Stimulated activated CD8-positive, alpha-beta memory T cell treated with anti-CD3 and anti-CD28 coated beads, Interleukin-15, amount 100 ng/mL, for 48 hours (primary cell): ENCODE data around the gene ITGB1BP1.

ENCODE experiments used
- DNase-seq, 2 donors: peaks; one replicate each; pipeline ENCODE4 v3.0.0-alpha.2; 2020; ENCODE audit warnings: low read depth in 2 of 2

Gene ITGB1BP1

DNA sequence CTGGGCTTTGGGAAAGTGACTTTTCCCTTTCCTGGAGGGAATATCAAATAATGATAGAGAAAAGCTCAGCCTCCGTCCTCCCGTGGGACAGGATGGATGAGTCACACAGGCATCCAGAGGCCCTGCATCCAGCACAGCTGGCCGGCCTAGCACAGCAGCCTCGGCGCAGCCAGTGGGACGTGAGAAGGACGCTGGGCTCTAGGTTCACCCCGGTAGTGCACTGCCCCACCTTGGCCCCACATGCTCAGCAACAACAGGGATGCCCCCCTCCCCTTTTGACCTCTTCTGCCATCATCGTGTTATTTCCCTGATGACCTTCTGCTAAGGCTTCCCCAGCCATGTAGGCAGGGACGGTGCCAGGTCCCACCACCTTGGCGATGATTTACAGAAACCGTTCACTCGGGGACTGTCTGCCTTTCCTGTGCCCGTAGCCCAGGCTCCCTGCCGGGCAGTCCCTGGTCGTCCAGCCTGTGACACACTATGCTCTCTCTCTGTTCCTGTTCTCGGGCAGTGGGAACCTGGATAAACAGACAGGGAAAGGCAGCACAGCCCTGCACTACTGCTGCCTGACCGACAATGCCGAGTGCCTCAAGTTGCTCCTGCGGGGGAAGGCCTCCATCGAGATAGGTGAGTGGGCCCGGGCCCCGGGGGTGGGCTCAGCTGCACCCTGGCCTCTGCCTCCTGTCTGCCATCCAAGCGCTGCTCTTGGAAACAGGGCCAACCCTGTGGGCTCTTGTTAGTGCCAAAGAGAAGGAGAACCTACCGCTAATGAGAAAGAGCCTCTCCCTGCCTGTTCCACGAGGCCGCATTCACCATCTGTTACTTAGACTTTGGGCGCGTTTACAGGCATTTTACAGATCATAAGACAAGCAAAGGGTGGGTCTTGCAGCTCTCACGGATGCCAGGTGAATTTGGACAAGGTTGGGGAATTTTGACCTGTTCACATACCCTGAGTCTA, 44.6 kb downstream of the ITGB1BP1 start:
- DNase-seq: no peak

DNA sequence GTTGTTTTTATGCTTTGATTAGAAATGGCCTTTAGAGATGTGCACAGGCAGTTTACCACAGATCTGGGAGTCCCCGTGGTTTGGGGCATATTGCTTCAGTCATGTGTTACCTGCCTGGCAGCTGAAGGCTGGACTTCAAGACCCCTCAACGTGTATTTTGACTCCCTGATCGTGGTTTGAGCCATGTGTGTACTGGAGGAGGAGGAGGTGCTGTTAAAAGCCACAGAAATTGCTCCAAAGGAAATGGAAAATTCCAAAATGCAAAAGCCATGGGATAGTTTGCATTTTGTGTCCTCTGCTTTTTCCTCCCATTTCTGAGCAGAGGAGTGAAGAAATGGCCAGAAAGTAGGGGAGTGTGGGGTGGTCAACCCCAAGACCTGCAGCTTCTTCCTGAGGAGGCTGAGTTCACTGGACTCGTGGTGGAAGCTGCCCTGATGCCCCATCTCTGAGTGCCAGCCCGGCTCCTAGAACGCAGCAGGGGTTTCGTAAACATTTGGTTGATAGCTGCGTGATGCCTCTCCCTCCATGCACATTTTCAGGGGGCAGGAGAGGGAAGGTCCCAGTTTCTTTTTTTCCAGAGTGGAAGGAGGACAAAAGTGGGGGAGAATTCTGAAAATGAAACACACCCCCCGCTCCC, 45.7 kb downstream of the ITGB1BP1 start:
- no peak for DNase-seq

DNA sequence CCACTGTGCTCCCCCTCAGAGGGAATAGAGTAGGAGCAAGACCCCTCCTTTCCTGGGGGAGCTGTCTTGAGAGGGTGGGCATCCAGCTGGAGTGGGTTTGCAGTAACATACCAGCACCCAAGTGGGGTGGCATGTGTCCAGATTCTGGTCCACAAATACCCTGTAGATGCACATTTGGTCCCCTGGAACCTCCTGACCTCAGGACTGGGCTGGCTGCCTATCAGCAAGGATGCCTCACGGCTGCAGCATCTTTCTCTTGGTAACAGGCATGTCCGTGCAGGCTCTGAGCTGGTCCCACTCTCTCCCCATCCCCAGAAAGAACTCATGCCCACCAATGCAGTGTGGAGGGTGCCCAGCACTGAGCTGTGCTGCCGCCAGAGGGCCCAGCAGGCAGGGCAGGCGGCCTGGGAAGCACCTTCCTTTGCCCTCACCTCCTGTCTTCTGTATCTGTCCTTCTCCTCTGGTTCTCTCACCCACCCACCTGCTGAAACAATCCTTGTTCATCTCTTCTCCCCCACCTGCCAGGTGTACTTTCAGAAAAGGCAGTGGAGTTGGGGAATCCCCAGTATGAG, 47.4 kb downstream of the ITGB1BP1 start:
- no peak for DNase-seq

DNA sequence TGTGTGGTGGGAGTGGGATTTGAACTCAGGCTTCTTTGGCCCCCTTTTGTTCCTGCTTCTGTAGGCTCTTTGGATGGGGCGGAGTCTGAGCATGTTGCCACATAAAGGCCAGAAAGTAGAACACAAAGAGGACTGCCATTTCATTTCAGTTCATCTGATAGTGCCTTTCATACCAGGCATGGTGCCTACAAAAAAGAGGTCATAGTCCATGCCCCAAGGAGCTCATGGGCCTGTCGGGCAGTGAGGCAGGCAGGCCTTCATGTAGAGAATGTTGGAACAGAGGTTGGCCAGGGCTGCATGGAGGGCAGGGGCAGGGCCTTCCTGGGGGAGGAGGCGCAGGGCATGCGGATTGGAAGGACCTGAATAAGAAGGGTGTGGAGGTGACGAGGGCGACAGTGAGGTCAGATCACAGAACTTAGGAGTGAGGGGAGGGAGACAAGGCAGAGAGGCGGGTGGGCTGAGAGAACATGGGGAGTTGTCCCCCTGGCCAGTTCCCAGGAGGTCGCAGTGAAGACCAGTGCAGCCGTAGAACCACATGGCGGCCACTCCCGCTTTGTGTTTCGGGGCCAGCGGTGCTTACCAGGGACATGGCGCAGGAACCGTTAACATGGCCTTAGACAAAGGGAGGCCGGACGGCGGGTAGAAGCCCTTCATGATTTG, 49.1 kb downstream of the ITGB1BP1 start:
- DNase-seq: no peak

DNA sequence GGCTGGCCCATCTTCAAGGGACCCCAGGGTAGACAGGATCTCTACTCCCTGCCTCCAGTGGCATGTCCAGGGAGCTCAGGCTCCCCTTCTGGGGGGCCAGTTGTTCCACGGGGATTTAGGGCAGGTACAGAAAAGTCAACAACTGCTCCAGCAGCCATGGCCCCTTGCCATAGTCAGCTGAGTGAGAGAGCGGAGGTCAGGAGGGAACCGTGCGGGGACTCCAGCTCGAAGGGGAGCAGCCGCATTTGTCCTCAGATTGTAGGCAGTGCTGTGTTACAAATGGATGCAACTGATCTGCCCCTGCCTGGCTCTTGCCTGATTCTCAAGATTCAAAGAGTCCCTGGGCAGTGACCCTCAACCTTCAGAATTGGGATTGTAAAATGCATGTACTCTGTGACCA, 49.9 kb downstream of the ITGB1BP1 start:
- DNase-seq: no peak

DNA sequence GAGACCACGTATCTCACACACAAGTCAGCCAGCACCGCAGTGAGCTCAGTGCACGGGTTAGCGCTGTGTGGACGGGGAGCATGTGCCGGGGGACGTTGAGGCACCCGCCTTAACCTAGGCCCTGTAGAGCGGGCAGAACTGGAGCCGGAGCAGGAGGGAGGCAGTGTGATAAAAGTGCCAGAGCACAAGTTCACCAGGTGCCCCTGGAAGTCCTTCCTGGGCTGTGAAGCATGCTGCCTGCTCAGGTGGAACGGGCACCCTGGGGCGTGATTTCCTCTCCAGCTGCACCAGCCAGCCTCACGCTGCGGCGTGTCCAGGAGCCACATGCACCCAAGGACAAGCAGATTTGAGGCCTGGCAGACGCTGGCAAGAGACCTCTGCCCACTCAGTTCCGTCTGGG, 50.3 kb downstream of the ITGB1BP1 start:
- no peak for DNase-seq

DNA sequence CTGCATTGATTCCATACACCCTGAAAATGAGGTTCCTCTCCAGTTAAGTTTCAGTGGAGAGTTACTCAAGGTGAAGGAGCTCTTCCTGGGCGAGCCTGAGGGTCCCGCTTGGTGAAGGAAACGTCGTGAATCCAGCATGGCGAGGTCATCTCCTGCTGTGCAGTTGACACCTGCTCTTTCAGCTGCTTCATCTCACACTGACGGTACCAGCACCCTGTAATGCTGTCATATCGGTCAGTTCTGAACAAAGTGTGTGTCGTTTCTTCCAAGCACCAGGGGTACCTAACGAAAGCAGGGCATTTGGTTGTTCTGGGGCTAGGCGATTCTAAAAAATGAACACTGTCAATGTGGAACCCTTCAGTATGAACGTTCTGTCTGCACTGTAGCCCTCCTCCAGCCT, 52.6 kb downstream of the ITGB1BP1 start:
- peak in 1 of 2 donors; percentile 28 for DNase-seq

DNA sequence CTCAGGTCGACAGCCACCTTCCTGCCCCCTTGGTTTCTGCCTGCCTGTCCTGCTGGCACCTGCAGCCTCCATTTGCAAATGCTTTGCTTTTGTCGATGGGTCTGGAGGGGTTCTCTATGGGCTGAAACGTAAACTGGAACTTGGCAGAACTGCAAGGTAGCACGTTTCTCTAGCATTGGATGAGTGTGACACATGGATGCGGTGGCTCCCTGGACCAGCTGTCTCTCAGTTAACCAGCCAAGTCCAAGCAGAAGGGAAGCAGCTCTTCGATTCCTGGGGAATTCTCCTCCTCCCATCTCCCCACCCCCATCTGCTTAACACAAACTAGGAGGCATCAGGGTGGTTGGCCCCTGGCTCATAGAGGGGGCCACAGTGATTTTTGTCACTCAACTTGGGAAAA, 57.3 kb downstream of the ITGB1BP1 start:
- no peak for DNase-seq

DNA sequence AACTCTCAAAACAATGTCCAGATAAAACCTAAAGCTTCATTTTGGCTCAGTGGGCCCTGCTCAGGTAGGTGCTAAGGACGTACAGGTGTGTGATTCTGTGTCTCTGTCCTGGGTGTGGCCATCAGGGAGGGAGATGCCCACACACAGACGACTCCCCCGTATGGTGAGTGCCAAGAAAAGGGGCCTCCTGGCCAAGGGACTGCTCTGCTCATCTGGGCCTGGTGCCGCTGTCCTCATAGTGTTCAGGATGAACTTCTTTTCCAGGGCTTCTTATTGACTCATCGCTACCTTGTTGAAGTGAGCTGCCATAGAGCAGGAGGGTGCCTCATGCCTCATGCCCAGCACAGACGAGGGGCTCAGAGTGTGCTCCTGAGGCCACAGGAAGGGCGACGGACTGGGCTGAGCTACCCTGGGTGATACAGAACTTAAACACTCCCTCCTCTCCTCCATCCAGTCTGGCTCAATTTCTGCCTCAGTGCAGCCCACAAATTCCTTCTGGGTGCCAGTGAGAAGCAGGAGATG, 57.8 kb downstream of the ITGB1BP1 start:
- DNase-seq: no peak

DNA sequence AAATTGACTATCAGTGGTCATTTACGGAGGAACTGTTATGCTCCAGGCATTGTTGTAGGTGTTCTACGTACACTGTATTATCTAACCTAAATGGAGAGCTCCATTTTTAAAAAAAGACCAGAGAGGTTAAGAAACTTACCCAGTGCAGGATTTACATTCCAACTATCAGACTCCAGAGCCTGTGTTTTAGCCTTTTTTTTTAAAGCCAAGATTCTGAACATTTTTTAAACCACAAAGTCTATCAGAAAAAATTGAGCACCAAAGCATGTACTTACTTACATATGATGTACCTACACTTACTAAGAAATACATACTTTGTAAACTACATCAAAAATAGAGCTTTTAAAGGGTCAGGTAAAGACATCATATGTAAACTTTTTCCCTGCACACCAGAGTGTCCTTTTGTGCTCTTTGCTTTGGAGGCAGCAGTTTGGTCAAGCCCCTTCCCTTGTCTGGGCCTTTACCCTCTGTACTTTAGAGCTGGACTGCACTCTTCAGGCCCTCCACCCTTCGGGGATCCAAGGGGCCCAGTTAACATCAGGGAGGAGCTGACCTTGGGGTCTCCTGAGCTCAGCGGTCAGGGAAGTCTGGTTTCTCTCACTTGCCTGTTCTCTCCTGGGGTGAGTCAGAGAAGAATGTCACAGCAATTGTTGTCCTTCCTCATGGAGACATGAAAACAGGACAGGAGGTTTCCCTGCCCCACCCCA, 58.4 kb downstream of the ITGB1BP1 start:
- DNase-seq: no peak

DNA sequence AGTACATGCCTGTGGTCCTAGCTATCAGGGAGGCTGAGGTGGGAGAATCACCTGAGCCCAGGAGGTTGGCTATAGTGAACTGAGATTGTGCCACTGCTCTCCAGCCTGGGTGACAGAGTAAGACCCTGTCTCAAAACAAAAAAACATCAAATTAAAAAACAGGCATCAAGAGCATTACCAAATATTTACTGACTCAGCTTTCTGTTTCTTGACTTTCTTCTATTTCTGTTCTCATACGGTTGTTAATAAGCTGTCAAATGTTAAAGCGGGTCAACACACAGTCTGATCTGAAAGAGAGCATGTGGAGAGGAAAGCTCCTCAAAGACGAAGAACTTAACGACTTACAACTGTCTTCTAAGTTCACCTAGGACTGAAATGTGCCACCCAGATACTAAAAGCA, 59.0 kb downstream of the ITGB1BP1 start:
- no peak for DNase-seq

DNA sequence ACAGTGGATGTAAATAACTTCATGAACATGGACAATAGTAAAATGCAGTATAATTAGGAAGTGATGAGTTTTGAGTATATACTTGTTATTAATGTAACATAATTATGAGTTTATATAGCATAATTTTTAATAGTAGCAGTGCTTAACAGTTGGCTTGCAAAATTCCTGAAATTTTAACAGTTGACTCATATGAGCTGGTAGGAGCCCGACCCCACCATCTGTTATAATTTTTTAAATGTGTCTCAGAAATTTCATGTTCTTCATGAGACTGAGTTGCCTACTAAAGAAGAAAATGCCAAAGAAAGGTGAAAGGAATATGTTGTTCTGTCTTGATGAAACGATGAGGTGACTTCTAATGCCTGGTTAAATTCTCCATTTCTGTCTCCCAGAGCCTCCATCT, 62.6 kb downstream of the ITGB1BP1 start:
- DNase-seq: no peak

DNA sequence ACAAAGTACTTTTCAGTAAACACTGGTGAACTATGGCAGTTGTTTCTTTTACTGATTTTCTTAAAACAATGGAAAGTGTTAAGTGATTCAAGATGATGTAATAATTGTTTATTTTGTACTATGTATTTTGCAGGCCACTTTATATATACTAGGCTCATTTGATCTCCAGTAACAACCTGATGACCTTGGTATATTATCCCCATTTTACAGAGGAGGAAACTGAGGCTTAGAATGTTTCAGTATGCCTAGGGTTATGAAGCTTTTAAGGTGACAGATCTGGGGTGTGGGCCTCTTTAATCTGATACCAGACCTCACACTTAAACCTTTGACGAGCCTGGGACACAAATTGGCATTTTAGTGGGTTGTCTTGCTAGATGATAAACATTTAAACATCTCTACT, 63.2 kb downstream of the ITGB1BP1 start:
- no peak for DNase-seq

DNA sequence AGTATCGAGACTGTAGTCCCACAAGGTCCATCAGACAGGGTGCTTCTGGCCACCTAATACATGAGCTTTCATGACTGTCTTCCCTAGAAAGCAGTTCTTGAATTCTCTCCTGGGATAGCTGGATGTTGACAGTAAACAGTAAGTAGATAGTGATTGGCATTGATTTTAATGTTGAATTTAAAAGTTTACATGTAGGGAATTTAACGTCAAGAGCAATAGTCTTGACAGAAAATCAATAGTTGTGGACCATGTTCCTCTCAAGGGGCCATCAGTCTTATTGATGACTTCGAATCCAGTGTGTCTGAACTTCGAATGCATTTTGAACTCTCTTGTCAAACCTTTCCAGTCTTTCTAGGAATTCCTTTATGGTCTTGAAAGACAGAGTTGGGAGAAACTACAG, 63.9 kb downstream of the ITGB1BP1 start:
- no peak for DNase-seq

DNA sequence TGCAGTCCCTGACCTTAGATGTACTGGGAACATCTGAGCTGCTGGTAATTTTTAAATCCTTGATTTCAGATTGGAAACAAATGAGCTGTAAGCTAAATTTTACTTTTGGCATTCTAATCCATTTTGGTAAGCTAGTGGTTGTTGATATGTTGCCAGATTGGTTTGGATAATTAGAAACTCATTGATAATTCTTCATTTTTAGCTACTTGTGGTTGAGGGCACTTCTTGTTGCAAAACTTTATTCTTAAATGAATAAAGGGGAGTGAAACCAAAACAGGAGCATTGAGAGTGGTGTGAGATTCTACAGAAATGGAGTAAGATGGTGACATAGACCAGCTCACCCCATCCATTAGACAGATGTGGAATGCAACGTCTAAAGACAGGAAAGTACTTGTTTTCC, 64.5 kb downstream of the ITGB1BP1 start:
- DNase-seq: no peak

DNA sequence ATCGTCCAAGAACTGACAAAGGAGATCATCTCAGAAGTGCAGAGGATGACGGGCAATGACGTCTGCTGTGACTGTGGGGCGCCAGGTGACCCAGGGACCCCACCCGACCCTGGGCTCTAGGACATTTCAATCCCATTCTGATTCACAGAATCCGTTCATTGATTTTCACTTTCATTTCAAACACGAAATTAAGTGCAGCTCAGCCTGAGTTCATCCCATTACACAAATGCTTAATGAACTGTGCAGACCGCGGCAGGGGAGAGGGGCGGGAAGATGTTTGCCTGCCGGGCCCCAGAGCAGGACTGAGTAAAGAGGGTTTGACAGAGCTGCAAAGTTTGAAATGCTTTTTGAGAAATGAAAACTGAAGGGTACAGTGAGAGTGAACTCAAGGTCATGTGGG, 67.1 kb downstream of the ITGB1BP1 start:
- DNase-seq: no peak

DNA sequence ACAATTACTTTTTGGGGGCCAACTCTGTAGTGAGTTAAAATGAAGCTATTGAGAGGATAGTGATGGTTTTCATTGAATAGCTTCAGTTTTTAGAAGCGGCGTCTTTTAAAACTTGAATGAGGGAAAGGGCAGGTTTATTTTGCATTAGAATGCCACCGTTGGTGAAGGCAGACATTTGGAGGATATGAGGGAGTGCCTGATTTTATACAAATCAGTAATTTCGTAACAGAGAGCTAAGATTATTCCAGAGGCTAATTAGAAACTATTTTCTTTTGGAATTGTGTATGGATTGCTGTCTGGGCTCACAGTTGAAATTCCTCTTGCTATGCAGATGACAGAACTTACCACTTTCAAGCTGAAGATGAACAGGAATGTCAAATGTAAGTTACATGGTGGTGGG, 67.6 kb downstream of the ITGB1BP1 start:
- DNase-seq: no peak

DNA sequence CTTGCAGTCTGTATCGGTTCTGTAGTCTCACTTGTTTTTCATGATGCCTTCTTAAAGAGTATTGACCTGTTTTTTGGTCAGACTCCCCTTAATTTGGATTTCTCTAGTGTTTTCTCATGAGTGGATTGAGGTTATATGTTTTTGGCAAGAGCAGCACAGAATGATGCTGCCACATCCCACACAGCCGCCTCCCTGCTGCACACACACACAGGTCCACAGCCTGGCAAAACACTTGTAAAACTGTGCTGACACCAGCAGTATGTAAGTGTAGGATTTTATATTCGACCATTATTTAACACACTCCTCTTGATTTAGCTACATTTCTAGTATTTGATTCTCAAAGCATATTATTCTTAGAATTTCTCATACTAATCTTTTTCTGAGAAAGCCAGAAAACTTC, 68.1 kb downstream of the ITGB1BP1 start:
- no peak for DNase-seq

DNA sequence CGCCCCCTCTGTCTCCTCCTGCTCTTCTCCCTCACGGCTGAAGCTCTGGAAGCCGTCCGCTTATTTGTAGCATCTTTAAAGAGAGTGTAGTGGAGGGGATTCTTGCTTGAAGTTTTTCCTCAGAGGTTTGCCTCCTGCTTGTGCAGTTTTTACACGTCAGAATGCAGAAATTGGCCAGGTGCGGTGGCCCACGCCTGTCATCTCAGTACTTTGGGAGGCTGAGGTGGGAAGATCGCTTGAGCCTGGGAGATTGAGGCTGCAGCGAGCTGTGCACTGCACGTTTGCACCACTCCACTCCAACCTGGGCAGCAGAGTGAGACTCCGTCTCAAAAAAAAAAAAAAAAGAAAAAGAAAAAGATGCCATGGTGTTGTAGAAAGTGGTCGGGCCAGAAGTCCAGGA, 69.0 kb downstream of the ITGB1BP1 start:
- no peak for DNase-seq
